Heart left ventricle (tissue), 13 donors: Measurements from ENCODE around the gene KRT40.

ENCODE experiments used
- POLR2A ChIP-seq, 2 donors: fragments of 450-650 bp; IDR thresholded peaks; one replicate each; pipeline ENCODE4 v1.6.1; 2017; ENCODE audit warnings: antibody characterized with exemption in 2 of 2, mild to moderate bottlenecking in 2 of 2, moderate library complexity in 2 of 2
- TF ChIP-seq, protein P1 (sequence below), 12 donors: fragments of 200-600 bp; sonication (generic) in 4 of 12; IDR thresholded peaks; one replicate each; pipeline versions ENCODE4 v1.5.0 to v1.8.0; 2018 to 2022; ENCODE audit warnings: antibody characterized with exemption in 12 of 12, mild to moderate bottlenecking in 5 of 12
- donor health status: ischemic (EF 13 %, LVEDD 7.1; RV severe dilation, severe dysfunction).
- donor health status: DM: no; HTN: yes; CAD: no.
- donor health status: DM: no; HTN: no; CAD: no.
- donor health status: ischemic (EF 25% LVEDD 6.9; RV normal size, moderate dysfunction).
- donor health status: ischemic (EF 25% LVEDD 5.7; RV mildly dilated, moderate dysfunction).
- donor health status: ischemic (EF 35%, LVEDD 5.7; RV mildly dilated, moderate dysfunction).
- donor health status: nonischemic (EF 11% LVEDD 7.7; RV severe dilation, severe dysfunction).
- donor health status: DM: yes; HTN: yes; CAD: no.
- donor health status: PGD.
- donor health status: ischemic (EF 29% LVEDD 5.4; RV normal size, mild dysfunction).
- donor health status: nonischemic (EF 23%, LVEDD 6.1; RV moderate dilation, normal function).

DNA sequence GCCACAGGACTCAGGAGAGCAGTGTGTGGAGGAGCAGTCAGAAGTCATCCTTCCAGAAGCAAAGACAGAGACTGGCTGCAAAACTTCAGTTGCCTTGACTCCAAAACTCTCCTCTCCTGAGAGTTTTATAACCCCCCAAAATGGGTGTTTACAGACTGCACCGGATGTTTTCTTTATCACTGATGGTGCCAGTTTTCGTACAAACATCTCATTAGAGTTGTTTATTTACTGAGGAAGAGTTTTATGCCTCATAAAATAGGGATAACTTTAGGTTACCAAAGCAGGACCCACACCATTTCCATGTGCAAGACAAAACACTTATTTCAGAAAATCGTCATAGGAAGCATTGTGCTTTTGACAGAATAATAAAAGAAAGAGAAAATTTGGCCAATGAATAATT is at the start of gene KRT40:
- no peak for TF ChIP-seq POLR2A (IDR thresholded peaks at IDR 0.05)
- TF ChIP-seq, protein P1, sequence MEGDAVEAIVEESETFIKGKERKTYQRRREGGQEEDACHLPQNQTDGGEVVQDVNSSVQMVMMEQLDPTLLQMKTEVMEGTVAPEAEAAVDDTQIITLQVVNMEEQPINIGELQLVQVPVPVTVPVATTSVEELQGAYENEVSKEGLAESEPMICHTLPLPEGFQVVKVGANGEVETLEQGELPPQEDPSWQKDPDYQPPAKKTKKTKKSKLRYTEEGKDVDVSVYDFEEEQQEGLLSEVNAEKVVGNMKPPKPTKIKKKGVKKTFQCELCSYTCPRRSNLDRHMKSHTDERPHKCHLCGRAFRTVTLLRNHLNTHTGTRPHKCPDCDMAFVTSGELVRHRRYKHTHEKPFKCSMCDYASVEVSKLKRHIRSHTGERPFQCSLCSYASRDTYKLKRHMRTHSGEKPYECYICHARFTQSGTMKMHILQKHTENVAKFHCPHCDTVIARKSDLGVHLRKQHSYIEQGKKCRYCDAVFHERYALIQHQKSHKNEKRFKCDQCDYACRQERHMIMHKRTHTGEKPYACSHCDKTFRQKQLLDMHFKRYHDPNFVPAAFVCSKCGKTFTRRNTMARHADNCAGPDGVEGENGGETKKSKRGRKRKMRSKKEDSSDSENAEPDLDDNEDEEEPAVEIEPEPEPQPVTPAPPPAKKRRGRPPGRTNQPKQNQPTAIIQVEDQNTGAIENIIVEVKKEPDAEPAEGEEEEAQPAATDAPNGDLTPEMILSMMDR (IDR thresholded peaks at IDR 0.05), result no peak
